ENCODE data around the gene ADNP2.

Gene ADNP2

GRCh38 chr18:80172056-80172455 lies 63.0 kb downstream of the ADNP2 start:
- DNase-seq (ENCODE audit: low read depth in 2 of 2): no peak
- no peak overlapping the region for H3K4me3 ChIP-seq (replicated peaks in 1 of 2; ENCODE audit: low read depth in 2 of 2, low read length in 2 of 2)
- TF ChIP-seq CTCF (IDR thresholded peaks at IDR 0.05; ENCODE audit: low read depth, low read length): no peak

GRCh38 chr18:80173060-80173459 lies 64.0 kb downstream of the ADNP2 start:
- no peak for TF ChIP-seq CTCF (IDR thresholded peaks at IDR 0.05; ENCODE audit: low read depth, low read length)

GRCh38 chr18:80175451-80176204 lies 66.6 kb downstream of the ADNP2 start:
- TF ChIP-seq CTCF (IDR thresholded peaks at IDR 0.05; ENCODE audit: low read depth, low read length): no peak
- no peak for DNase-seq (ENCODE audit: low read depth in 2 of 2)
- no peak overlapping the region for H3K4me3 ChIP-seq (replicated peaks in 1 of 2; ENCODE audit: low read depth in 2 of 2, low read length in 2 of 2)

More at GRCh38 chr18:80173060-80173459, 64.0 kb downstream of the ADNP2 start:
- DNase-seq (ENCODE audit: low read depth in 2 of 2): no peak
- no peak overlapping the region for H3K4me3 ChIP-seq (replicated peaks in 1 of 2; ENCODE audit: low read depth in 2 of 2, low read length in 2 of 2)

- DNase-seq (ENCODE audit: low read depth in 2 of 2): no peak
- no peak for TF ChIP-seq CTCF (IDR thresholded peaks at IDR 0.05; ENCODE audit: low read depth, low read length)
- H3K4me3 ChIP-seq (replicated peaks in 1 of 2; ENCODE audit: low read depth in 2 of 2, low read length in 2 of 2): no peak overlapping the region
These were observed 67.4 kb downstream of the ADNP2 start for GRCh38 chr18:80176334-80177073.

- TF ChIP-seq CTCF (IDR thresholded peaks at IDR 0.05; ENCODE audit: low read depth, low read length): no peak
- H3K4me3 ChIP-seq (replicated peaks in 1 of 2; ENCODE audit: low read depth in 2 of 2, low read length in 2 of 2): no peak overlapping the region
These were observed 68.1 kb downstream of the ADNP2 start for GRCh38 chr18:80177128-80177527.

GRCh38 chr18:80178935-80179818 lies 70.1 kb downstream of the ADNP2 start:
- no peak for DNase-seq (ENCODE audit: low read depth in 2 of 2)
- no peak overlapping the region for H3K4me3 ChIP-seq (replicated peaks in 1 of 2; ENCODE audit: low read depth in 2 of 2, low read length in 2 of 2)
- TF ChIP-seq CTCF (IDR thresholded peaks at IDR 0.05; ENCODE audit: low read depth, low read length): no peak

More at GRCh38 chr18:80177128-80177527, 68.1 kb downstream of the ADNP2 start:
- DNase-seq (ENCODE audit: low read depth in 2 of 2): no peak

Data from cardiac fibroblast (primary cell).